Measurements from ENCODE around the gene TEP1. TPM values are rescaled to one million over a fixed set of nuclear protein-coding genes. Genes with fewer than 3 reads are reported as not detected.

Gene TEP1
- total and polyA plus RNA-seq, 2 of the 13 experiments (the other 11 are each of a cell fraction or from before 2014, with no cell fraction given), result 11.0 to 12.8 TPM

DNA sequence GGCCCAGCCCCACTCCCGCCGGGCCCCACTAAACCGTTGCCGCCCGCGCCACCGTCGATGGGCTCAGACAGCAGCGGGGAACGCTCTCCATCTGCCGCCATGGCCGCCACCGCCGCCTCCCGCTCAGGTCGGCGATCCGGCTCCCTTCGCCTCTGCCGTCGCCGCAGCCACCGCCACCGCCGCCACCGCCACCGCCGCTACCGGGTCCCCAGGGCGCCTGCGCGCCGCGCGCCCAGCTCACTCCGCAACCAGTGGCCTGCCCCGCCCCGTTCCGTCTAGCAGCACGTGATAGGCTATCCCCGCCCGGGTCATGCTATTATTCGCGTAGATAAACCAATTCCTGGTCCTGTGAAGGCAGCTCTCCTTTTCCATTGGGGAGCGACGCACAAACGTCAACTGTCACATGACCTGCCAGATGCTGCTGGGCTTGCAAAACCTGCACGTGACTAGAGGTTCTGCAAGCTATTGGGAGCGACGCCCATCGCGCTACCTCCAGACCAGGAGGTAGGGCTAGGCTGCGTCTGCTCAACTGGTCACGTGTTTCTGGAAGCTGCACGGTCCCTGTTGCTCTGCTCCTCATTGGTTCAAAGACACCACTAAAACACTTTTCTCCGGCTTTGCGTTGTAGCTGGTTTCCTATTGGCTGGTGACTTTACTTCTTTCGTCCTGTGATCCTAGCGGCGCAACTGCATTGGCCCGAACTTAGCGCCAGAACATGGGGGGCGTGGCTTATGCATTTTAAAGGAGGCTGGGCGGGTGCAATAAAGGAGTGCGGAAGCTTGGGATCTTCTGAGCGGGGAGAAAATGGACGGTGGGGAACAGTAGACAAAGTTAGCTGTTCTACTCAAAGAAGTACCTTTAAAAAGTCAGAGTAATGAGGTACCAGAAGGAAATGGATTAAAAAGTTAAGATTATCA, 48.2 kb upstream of the TEP1 start, which contains the start of gene PIP4P1 (continued):
- TF ChIP-seq NCOA5 (CRISPR knock-in tag; IDR thresholded peaks at IDR 0.05) (no peak), TGIF2 (CRISPR knock-in tag; IDR thresholded peaks at IDR 0.05) (peak; percentile 80), ZNF543 (CRISPR knock-in tag; IDR thresholded peaks at IDR 0.05) (no peak; the same call in 1 of the 2 replicates), SNRNP70 (IDR thresholded peaks at IDR 0.05; ENCODE audit: low read depth, low read length) (no peak), ZFP36L1 (CRISPR knock-in tag; IDR thresholded peaks at IDR 0.05) (peak; percentile 99), CHD2 (IDR thresholded peaks at IDR 0.05; ENCODE audit: low read depth, low read length) (peak; percentile 72; the same call in 1 of the 2 replicates), PAWR (CRISPR knock-in tag; IDR thresholded peaks at IDR 0.05; ENCODE audit: borderline replicate concordance) (no peak), HOXA5 (CRISPR knock-in tag; IDR thresholded peaks at IDR 0.05) (peak; percentile 88; the same call in 1 of the 2 replicates), EHMT2 (IDR thresholded peaks at IDR 0.05; ENCODE audit: borderline replicate concordance, low read depth, low read length) (peak; percentile 71; the same call in 1 of the 2 replicates), SRY (CRISPR knock-in tag; IDR thresholded peaks at IDR 0.05) (peak; percentile 89; the same call in 1 of the 2 replicates), MAF1 (CRISPR knock-in tag; IDR thresholded peaks at IDR 0.05; ENCODE audit: borderline replicate concordance) (no peak), FIP1L1 (IDR thresholded peaks at IDR 0.05; ENCODE audit: borderline replicate concordance, insufficient read depth, low read depth, low read length) (no peak), ZNF34 (CRISPR knock-in tag; IDR thresholded peaks at IDR 0.05; ENCODE audit: borderline replicate concordance) (no peak), ZFP36L2 (CRISPR knock-in tag; IDR thresholded peaks at IDR 0.05) (no peak; the same call in 1 of the 2 replicates), SPEN (CRISPR knock-in tag; IDR thresholded peaks at IDR 0.05; ENCODE audit: low read depth) (peak; percentile 97), SUZ12 (IDR thresholded peaks at IDR 0.05; ENCODE audit: low read depth, low read length) (no peak)
- TF ChIP-seq, protein P1, sequence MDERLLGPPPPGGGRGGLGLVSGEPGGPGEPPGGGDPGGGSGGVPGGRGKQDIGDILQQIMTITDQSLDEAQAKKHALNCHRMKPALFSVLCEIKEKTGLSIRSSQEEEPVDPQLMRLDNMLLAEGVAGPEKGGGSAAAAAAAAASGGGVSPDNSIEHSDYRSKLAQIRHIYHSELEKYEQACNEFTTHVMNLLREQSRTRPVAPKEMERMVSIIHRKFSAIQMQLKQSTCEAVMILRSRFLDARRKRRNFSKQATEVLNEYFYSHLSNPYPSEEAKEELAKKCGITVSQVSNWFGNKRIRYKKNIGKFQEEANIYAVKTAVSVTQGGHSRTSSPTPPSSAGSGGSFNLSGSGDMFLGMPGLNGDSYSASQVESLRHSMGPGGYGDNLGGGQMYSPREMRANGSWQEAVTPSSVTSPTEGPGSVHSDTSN (CRISPR knock-in tag; IDR thresholded peaks at IDR 0.05), result no peak; the same call in 1 of the 2 replicates
- TF ChIP-seq, protein P2, sequence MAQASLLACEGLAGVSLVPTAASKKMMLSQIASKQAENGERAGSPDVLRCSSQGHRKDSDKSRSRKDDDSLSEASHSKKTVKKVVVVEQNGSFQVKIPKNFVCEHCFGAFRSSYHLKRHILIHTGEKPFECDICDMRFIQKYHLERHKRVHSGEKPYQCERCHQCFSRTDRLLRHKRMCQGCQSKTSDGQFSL (CRISPR knock-in tag; IDR thresholded peaks at IDR 0.05), result 0 out of 2 replicates have a peak, but pooled peaks have one; percentile 46
- TF ChIP-seq, protein P3, sequence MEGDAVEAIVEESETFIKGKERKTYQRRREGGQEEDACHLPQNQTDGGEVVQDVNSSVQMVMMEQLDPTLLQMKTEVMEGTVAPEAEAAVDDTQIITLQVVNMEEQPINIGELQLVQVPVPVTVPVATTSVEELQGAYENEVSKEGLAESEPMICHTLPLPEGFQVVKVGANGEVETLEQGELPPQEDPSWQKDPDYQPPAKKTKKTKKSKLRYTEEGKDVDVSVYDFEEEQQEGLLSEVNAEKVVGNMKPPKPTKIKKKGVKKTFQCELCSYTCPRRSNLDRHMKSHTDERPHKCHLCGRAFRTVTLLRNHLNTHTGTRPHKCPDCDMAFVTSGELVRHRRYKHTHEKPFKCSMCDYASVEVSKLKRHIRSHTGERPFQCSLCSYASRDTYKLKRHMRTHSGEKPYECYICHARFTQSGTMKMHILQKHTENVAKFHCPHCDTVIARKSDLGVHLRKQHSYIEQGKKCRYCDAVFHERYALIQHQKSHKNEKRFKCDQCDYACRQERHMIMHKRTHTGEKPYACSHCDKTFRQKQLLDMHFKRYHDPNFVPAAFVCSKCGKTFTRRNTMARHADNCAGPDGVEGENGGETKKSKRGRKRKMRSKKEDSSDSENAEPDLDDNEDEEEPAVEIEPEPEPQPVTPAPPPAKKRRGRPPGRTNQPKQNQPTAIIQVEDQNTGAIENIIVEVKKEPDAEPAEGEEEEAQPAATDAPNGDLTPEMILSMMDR (CRISPR knock-in tag; IDR thresholded peaks at IDR 0.05), result no peak; the same call in 1 of the 2 replicates
